NOMO-1 (cell line): ENCODE data around the gene HOXA13.

Source experiments
- DNase-seq, 2 experiments: peaks; one replicate each; lab custom pipeline; 2025; ENCODE audit not compliant: unreplicated experiment in 2 of 2; lab: John Stamatoyannopoulos, UW

The HOXA13 gene

DNA sequence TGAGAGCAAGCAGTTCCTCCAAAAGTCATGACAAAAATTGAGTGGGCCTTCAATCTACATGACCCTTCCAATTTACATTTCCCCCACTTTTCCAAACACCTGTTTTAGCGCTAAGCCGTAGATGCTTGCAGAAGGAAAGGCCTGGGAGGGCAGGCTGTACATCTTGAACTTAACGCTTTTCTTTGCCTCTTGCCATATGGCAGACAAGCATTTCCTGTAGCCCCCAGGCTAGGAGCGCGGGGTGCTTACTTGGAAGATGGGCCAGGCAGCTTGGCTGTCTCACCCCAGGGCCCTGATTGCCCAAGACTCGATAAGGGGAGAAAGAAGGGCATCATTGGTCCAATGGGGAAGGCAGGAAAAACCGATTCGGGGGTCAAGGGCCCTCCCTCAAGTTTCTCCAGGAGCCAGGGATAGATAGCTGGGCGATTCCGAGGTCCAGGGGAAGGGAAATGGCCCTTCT is 27.5 kb downstream of the HOXA13 start:
- DNase-seq, result no peak

DNA sequence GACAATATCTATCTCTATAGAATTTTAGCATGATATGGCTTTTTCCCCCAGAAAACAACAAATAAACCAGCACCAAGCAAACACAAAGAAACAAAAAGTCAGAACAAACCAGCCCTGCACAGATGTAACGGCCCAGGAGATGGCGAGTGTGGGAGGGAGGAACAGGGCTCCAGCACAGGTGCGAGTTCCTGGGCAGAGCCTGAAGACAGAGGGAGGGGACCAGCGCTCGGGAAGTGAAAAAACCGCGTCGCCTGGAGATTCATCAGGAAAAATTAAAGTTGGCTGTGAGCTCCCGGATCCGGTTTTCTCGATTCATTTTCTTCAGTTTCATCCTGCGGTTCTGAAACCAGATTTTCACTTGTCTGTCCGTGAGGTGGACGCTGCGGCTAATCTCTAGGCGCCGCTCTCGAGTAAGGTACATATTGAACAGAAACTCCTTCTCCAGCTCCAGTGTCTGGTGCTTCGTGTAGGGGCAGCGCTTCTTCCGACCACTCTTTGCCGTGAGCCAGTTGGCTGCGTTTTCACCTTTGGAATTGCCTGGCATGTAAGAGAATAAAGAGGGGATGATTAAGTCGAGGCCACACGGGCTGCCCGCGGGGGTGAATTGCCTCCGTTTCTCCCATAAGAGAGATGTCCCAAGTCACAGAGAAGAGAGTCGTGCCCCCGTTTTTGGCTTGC is 28.1 kb downstream of the HOXA13 start:
- DNase-seq, result no peak

DNA sequence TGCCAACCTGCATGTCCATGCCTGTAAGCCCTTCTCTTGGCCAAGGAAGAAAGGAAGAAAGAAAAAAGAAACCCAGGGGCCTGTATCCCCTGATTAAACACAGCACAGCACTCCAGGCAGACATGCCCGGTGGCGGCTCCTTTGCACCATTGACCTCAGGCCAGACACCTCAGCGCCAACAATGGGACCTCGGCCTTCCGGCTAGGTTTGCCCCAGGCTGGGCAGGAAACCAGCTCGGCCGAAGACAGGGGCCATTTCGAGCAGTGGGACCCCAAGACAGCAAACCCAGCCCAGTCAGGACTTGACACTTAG is 28.6 kb downstream of the HOXA13 start:
- DNase-seq, result peak in 1 of 2 experiments; percentile 28

DNA sequence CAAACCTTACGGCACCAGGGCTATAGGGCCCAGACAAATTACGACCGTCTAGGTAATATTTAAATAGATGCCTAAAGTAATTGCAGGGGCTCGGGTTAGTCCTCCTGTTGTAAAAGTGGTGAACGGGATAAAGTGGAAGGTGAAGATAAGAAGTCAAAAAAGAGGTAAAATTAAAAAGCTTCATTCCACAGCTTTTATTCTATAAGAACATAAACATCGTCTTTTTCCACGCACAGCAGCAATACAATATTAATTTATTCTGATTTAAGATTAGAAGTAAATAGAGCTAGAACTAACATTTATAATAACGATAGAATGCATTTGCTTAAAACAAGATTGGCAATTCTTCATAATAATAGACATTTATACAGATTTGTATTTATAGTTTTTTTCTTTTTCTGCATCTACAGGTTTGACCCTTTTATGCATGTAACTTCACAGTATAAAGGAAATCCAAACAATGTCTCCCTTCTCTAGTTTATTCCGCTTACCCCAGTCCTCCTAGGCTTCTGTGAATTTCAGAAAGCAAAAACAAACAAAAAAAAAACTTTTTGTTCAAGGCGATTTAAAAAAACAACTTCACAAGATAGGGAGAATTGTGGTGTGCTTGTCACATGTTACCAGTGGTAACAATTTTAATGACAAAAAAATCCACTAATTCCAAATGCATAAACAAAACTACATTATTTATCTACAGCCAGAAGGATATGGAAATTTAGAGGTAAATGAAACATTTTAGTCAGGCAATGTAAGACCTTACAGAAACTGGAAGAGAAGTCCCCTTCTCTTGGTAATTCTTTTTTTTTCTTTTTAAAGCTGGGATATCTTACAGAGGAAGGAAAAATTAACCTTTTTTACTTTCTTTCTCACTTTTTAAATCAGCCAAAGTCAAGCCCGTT is 29.2 kb downstream of the HOXA13 start:
- DNase-seq, result no peak

DNA sequence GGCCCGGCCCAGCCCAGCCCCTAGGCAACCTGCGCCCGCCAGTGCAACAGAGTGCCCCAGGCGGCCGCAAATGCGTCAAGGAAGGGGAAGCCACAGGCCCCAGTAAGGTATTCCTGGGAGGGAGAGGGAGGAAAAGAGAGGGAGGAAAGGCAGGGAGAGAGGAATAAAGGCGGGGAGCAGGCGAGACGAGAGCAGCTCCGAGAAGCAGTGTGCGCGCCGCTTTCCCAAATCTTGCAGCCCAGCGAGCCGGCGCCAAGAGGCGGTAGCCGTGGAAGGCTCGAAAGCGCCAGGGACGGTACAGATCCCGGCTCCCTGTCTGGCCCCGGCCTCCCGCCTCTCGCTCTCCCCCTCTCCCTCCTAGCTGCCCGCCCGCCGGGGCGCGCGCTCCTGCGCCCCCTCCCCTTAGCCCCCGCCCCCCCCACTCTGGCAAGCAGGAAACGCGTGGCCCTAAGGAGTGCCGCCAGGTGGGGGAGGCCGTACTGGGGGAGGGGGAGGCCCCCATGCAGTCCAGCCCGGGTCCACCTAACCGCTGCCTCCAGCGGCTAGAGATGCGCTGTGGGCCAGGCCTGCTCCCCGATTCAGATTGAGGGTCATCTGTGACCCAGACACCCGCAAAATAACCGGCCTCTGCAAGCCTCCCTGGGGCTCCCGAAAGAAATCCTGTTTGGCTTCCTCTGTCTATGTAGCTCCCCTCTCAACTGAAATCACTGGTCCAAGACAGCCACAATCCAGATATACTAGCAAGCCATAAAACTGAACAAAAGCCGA is 30.0 kb downstream of the HOXA13 start:
- DNase-seq, result peak; percentile 53 to 55

DNA sequence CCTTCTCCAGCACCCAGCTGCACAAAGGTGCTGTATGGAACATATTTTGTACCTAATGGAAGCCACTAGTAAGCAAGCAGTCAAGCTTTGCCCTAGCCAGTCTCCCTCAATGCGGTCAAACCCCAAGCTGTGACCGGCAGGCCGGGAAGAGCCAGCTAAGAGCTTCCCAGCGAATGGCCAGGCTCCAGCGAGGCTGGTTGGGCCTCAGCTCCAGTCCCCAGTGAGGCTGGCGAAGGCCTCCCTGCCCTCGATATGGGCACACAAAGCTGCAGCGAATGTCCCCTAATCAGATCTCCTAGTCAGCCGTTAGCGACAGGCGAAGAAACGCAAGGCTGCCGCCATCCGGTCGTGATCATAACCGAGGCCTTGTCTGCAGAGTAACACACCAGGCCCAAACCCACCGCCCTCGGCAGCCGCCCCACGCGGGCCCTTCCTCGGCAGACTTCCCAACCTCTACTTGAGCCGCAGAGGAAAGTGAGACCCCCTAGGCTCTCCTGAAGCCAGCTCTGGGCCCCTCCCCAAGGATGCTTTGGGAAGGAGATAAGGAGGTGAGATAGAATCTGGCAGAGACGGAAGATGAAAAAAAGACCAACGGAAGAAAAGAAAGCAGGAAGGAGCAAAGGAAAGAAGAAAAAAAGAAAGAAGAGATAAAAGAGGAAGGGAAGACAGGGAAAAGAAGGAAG is 31.5 kb downstream of the HOXA13 start:
- peak; percentile 56 to 72 for DNase-seq

DNA sequence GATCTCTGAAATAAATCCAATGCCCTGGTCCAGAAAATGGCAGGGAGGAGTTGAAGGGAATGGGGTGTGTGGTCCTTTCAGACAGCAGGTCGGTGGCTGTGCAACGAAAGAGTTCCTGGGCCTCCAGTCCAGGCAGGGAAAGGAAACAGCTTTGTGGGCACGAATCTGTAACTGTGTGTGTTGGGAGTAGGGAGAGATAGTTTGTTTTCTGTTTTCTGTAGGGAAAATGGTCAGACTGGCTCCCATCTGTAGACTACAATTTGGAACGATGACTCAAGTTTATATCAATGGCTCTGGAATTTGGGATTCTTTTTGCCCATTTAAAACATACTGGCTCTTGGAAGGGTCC is 32.0 kb downstream of the HOXA13 start:
- no peak for DNase-seq

DNA sequence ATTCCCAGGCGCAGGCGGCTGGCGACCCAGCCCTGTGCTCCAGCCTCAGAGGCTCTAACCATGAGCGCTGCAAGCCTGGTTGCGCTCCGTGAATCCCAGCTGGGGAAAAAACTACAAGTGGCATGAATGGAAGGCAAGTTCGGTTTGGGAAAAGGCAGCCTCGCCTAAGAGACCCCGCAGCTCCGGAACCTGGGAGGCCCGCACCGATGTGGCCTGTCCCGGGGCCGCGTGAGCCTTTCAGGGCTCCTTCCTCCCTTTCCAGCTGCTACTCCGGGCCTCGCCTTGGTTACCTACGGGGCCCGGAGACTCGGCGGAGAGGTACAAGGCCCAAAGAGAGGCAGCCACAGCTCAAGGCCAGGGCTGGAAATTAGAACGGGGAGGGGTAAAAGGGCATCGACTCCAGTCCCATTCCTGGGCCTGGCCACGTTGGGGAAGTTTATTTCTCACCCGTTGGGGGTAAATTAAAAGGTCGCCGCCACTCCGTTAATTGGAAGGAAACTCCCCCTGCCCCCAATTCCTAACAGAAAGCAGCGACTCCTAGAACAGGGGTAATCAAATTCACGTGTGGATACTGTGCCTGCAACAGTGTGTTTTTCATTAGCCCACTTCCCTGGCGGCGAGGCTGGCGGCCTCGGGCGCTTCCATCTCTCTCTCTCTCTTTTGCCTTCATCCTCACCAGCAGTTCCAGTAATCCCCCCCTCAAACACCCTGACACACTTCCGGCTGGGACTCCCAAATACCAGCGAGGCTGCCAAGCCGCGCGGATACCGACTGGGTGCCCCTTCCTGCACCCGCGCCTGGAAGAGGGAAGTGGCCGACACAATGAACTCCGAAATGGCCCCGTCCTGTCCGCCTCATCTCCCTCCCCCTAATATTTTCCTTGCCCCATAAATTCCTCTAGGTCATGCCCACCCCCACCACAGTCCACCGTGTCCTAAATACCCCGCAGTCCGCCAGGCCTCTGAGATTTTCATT is 33.1 kb downstream of the HOXA13 start:
- peak in 1 of 2 experiments; percentile 43 for DNase-seq

DNA sequence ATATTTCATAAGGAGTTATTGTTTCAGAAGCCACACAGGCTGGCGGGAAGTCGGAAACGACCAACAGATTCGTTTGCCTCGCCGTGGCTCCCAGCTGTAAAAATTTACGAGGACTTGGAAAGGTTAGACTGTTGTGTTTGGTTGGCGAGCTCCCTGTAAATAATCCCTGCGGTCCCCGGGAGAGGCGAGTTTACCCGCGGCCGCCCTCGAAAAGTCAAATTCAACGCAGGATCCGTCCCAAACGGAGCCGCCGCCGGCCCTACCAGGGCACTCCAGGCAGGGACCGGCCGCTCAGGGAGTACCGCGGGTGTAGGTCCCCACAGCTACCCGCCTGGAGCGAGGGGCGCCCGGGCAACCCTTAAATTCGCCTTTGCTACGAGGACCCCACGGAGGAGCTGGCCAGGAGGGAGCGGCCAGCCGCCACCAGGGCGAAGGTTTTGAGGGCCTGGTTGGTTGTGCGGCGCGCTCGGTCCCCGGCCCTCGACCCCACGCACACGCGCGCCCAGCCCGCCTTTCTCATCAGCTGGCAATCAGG is 33.8 kb downstream of the HOXA13 start:
- DNase-seq, result no peak

DNA sequence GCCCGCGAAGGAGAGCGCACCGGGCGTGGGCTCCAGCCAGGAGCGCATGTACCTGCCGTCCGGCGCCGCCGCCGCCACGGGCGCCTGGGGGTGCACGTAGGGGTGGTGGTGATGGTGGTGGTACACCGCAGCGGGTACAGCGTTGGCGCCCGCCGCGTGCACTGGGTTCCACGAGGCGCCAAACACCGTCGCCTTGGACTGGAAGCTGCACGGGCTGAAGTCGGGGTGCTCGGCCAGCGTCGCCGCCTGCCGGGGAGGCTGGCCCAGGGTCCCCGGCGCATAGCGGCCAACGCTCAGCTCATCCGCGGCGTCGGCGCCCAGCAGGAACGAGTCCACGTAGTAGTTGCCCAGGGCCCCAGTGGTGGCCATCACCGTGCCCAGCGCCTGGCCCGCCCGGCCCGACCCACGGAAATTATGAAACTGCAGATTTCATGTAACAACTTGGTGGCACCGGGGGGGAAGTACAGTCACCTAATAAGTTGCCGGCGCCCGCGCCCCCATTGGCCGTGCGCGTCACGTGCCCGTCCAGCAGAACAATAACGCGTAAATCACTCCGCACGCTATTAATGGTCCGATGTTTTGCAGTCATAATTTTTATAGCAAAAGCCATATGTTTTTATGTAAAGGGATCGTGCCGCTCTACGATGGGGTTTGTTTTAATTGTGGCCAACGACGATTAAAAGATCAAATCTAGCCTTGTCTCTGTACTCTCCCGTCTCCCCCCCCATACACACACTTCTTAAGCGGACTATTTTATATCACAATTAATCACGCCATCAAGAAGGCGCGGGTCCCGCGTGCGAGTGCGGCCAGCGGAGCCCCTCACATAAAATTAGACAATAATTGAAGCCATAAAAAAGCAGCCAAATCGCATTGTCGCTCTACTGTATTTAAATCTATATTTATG is 34.5 kb downstream of the HOXA13 start, which contains the start of gene HOXA9:
Gene HOXA9, minus strand, starts transcription at position 449 of the 907 bp plus-strand sequence. Its CDS starts 80 bp downstream, at position 369.
- peak; percentile 83 to 87 for DNase-seq

DNA sequence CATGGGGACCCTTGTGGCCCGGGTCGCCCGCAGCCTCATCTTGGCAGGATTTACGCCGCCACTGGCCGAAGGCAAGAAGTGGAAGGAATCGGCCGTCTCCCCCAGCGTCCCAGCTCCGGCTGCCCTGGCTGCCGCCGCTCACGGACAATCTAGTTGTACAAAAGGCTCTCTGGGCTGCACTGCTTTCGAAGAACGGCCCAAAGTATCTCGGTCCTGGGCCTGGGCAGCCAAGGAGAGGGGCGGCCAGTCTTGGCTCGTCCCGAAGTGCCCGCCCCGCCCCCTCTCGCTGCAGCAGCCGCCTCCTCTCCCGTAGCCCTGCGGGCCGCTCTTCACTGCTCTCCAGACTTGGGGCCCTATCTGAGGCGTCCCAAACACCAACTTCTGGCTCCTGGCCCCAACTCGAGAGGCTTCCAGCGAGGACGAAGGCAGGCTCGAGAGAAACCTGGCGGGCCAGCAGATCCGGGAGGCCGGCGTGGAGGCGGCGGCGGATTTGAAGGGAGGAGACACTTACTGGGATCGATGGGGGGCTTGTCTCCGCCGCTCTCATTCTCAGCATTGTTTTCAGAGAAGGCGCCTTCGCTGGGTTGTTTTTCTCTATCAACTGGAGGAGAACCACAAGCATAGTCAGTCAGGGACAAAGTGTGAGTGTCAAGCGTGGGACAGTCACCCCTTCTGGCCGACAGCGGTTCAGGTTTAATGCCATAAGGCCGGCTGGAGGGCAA is 35.4 kb downstream of the HOXA13 start:
- peak in 1 of 2 experiments; percentile 49 for DNase-seq

DNA sequence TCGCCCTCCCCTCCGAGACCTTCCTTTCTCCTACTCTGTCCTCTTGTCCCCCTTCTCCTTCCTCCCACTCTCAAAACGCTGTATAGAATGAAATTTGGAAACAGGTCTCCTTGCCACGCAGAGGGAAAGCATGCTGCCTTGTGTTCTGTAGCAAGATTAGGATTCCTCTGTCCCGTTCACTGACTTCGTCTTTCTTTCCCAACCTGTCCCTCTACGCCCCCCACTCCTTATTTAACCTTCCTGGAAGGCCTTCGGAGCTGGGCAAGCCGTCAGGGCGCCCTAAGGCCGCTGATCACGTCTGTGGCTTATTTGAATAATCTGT is 35.9 kb downstream of the HOXA13 start:
- peak in 1 of 2 experiments; percentile 49 for DNase-seq

DNA sequence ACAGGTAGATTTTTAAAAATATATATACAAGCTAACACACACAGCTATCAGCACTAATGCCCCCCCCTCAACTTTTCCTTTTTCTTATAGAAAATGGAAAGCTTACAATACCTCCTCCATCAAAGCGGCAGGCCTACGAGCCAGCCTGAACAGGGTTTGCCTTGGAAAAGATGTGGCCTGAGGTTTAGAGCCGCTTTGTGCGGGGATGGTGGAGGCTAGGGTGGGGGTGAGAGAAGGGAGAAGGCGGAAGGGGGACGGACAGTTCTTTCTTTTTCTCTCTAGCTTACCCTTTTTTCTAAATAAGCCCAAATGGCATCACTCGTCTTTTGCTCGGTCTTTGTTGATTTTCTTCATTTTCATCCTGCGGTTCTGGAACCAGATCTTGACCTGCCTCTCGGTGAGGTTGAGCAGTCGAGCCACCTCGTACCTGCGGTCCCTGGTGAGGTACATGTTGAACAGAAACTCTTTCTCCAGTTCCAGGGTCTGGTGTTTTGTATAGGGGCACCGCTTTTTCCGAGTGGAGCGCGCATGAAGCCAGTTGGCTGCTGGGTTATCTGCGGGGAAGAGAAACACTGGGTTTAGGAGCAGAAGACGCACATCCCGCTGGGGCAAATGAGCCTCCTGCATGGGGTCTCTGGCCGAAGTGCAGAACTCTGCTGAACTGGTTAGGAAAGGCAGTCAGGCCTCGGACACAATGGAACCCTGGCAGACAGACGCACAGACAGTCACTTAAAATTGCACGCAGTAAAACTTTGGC is 36.4 kb downstream of the HOXA13 start:
- DNase-seq, result no peak

DNA sequence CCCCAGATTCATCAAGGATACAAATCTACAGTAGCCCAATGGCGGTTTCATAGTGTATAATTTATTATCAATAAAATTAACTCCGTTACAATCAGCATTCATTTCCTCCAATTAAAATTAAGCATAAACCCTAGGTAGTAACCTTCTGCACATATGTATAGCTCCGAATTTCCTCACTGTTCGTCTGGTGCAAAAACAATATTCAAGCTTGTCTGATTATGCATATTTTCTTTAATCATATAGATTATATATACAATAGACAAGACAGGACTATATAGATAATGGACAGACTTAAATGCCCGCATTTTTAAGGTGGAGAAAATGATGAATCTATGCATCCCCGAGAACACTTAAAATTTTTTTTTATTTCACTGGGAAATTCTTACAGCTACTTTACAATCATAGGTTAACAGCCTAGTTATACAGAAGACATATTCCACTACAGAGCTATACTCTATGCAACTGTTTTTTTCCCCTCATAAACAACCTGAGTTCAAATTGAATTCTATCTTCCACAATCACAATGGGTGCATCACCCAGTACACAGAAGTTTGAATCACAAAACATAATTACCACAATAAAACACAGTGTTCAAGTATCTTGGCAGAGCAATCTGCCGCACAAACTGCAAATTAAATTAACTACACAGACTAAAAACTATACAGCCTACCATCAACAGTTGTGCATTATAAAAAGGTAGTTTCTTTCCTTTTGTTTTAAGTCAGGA is 37.2 kb downstream of the HOXA13 start:
- no peak for DNase-seq

DNA sequence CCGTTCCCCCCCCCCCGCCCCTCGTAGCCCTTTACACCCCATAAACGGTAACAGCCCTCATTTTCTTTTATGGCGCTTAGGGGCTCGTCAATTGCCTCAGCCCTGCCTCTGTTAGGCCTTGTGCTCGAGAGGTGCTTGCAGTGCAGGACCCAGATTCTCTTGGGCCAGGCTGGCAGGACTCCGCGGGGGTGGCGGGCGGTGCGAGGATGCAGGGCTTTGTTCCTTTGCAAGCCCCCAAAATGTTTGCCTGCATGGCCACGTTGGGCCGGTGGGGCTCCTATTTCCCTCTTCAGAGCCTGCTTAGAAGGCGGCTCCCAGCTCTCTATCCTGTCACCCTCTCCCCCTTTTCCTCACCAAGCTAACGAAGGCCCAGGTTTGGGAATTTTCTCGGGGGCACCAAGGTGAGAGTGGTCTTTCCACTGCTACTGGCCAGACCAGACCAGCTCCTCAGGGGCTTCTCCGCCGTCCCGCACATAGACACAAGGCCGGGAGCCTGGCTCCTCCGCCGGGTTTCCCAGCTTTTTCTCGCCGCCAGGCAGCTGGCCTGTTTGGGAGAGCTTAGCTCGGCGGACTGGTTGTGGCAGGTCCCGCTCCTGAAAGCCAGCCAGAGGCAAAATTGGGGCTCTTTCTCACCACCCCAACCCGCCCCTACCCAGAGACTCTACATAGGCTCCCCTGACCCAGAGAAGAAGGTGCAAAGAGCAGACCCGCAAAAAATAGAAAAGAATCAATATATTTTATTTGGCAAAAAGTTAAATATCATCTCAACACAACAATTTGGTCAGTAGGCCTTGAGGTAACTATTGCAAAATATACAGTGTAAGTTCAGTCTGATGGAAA is 38.0 kb downstream of the HOXA13 start:
- no peak for DNase-seq
